Transverse colon (tissue), 4 donors: ENCODE measurements around the gene LTBP2. TPM values are rescaled to one million over a fixed set of nuclear protein-coding genes. Genes with fewer than 3 reads are reported as not detected.
A peak's percentile ranks its signal among the peaks of the same experiment; 100 is the strongest.

Source experiments
- DNase-seq: peaks from one replicate; pipeline ENCODE4 v3.0.0-alpha.2; 2019
- H3K27ac ChIP-seq, 4 donors: fragments of 200-600 bp; sonication (generic); 2 replicates each; pipeline ENCODE4 v1.5.1; 2016 to 2018; ENCODE audit warnings: inconsistent platforms in 4 of 4
- H3K27me3 ChIP-seq: fragments of 200-600 bp; sonication (generic); 2 replicates; pipeline ENCODE4 v1.5.1; 2017; ENCODE audit warnings: inconsistent platforms
- H3K36me3 ChIP-seq, 4 donors: fragments of 200-600 bp; sonication (generic); 2 replicates each; pipeline ENCODE4 v1.5.1; 2017 to 2019; ENCODE audit warnings: inconsistent platforms in 4 of 4
- H3K4me1 ChIP-seq, 4 donors: fragments of 200-600 bp; sonication (generic); 2 replicates each; pipeline ENCODE4 v1.5.1; 2017 to 2020; ENCODE audit warnings: inconsistent platforms in 4 of 4
- H3K4me3 ChIP-seq, 4 donors: fragments of 200-600 bp; sonication (generic); 1 replicate in 1 of 4; 2 replicates in 3 of 4; pipeline versions ENCODE4 v1.5.1 to v1.6.1; 2017 to 2019; ENCODE audit warnings: inconsistent platforms in 4 of 4
- H3K9me3 ChIP-seq, 2 donors: fragments of 200-600 bp; sonication (generic); 2 replicates each; pipeline ENCODE4 v1.5.1; 2017 to 2019; ENCODE audit warnings: inconsistent platforms in 2 of 2
- CTCF ChIP-seq, 5 experiments: fragments of 200-600 bp in 3 of 5; fragments of 450-650 bp in 2 of 5; sonication (generic) in 3 of 5; IDR thresholded peaks; 1 replicate in 2 of 5; 2 replicates in 3 of 5; pipeline ENCODE4 v1.5.1; 2016 to 2017; ENCODE audit warnings: antibody characterized with exemption in 5 of 5, inconsistent platforms in 3 of 5, mild to moderate bottlenecking in 2 of 5, moderate library complexity in 1 of 5
- EP300 ChIP-seq: sonication (generic); formaldehyde crosslinking; IDR thresholded peaks from one replicate; pipeline ENCODE4 v1.6.1; 2017; ENCODE audit warnings: antibody characterized with exemption, low read depth
- POLR2A ChIP-seq: fragments of 450-650 bp; IDR thresholded peaks from one replicate; pipeline ENCODE4 v1.6.1; 2016; ENCODE audit warnings: antibody characterized with exemption, mild to moderate bottlenecking, moderate library complexity
- POLR2AphosphoS5 ChIP-seq, 3 donors: sonication (generic); formaldehyde crosslinking; IDR thresholded peaks; one replicate each; pipeline ENCODE4 v1.6.1; 2016; ENCODE audit warnings: antibody characterized with exemption in 3 of 3
- WGBS, 2 donors: methylation state at CpG; one replicate each; pipeline ENCODE4 v1.1.5; 2018; ENCODE audit warnings: low coverage in 1 of 2; 5-methylcytosine and 5-hydroxymethylcytosine counted together
- in situ Hi-C, 4 donors: fragments of 200-750 bp; cut with MboI; loops; one replicate each; pipeline versions ENCODE4 v1.15.0 to v1.15.1; 2017; ENCODE audit warnings: low sequenced_read_pairs in 3 of 4, low pct_ligation_motif_present in 1 of 4, low pct_unique_long_range_greater_than_20kb in 1 of 4
- intact Hi-C: fragments of 100-400 bp; cut with DNase I; formaldehyde crosslinking; loops from one replicate; pipeline ENCODE4 v1.15.1; 2023; ENCODE audit warnings: low total_unique reads
- total RNA-seq, 4 donors: library from RNA; depleted of rRNA; stranded (reverse); fragments of >200 nt; gene quantifications; one replicate each; pipeline ENCODE4 v1.1.0, GENCODE V29; 2016

LTBP2 gene
- total RNA-seq, 4 donors from 2014 or later = 9.7 to 15.3 (median 11.9) TPM

GRCh38 chr14:74622257-74622656 lies 10.2 kb upstream of the LTBP2 start:
- intact Hi-C loops (no loop called here), in situ Hi-C loops (no loop called here)
- no peaks in the 10 kb centered on the region for H3K36me3 ChIP-seq
- no peaks in the 10 kb centered on the region for H3K9me3 ChIP-seq
- no peak overlapping the region for H3K27ac ChIP-seq
- TF ChIP-seq POLR2A (no peak), EP300 (no peak), POLR2AphosphoS5 (IDR thresholded peaks at IDR 0.05) (no peak), CTCF (IDR thresholded peaks at IDR 0.05) (no peak)
- no peak for DNase-seq
- WGBS, 2 donors = 84 to 93% methylated on average over 3 to 5 of the region's 5 CpGs
- H3K4me3 ChIP-seq = no peak overlapping the region
- no peaks in the 10 kb centered on the region for H3K27me3 ChIP-seq
- H3K4me1 ChIP-seq = peaks cover 0 to 28% (median 20%) of the 10 kb centered on the region in 4 donors

- no peak for TF ChIP-seq CTCF (IDR thresholded peaks at IDR 0.05)
- no peak for TF ChIP-seq POLR2AphosphoS5 (IDR thresholded peaks at IDR 0.05)
- no peak for TF ChIP-seq POLR2A
- TF ChIP-seq EP300 = no peak
- DNase-seq = no peak
- WGBS, 2 donors = 79% methylated on average over 6 of the region's 6 CpGs; no CpG with 5 or more reads in 1 of the 2 donors
- intact Hi-C loops = no loop called here
- Histone ChIP-seq H3K27me3 (no peaks in the 10 kb centered on the region), H3K9me3 (no peaks in the 10 kb centered on the region), H3K4me1 (peaks cover 0 to 28% (median 20%) of the 10 kb centered on the region in 4 donors), H3K4me3 (no peak overlapping the region), H3K27ac (no peak overlapping the region), H3K36me3 (no peaks in the 10 kb centered on the region)
- in situ Hi-C loops = no loop called here
These were observed 9.5 kb upstream of the LTBP2 start for GRCh38 chr14:74621556-74621955.

- TF ChIP-seq EP300 (no peak), POLR2A (no peak), CTCF (IDR thresholded peaks at IDR 0.05) (no peak), POLR2AphosphoS5 (IDR thresholded peaks at IDR 0.05) (no peak)
- intact Hi-C loops = no loop called here
- Histone ChIP-seq H3K27me3 (no peaks in the 10 kb centered on the region), H3K4me3 (no peak overlapping the region), H3K9me3 (no peaks in the 10 kb centered on the region), H3K27ac (no peak overlapping the region), H3K36me3 (no peaks in the 10 kb centered on the region), H3K4me1 (peaks cover 0 to 28% (median 20%) of the 10 kb centered on the region in 4 donors)
- in situ Hi-C loops = no loop called here
- no peak for DNase-seq
- WGBS, 2 donors = 86% methylated on average over 3 of the region's 3 CpGs; no CpG with 5 or more reads in 1 of the 2 donors
These were observed 8.9 kb upstream of the LTBP2 start for GRCh38 chr14:74620923-74621322.

GRCh38 chr14:74620497-74620921 lies 8.5 kb upstream of the LTBP2 start:
- TF ChIP-seq CTCF (IDR thresholded peaks at IDR 0.05) = no peak
- TF ChIP-seq POLR2AphosphoS5 (IDR thresholded peaks at IDR 0.05) = no peak
- no peak for TF ChIP-seq POLR2A
- TF ChIP-seq EP300 = no peak
- peaks cover 0 to 28% (median 20%) of the 10 kb centered on the region in 4 donors for H3K4me1 ChIP-seq
- WGBS, 2 donors = 72% methylated on average over 2 of the region's 2 CpGs; no CpG with 5 or more reads in 1 of the 2 donors
- intact Hi-C loops = no loop called here
- H3K4me3 ChIP-seq = no peak overlapping the region
- in situ Hi-C loops = no loop called here
- no peaks in the 10 kb centered on the region for H3K27me3 ChIP-seq
- no peaks in the 10 kb centered on the region for H3K36me3 ChIP-seq
- H3K27ac ChIP-seq = peak overlapping the region in 3 of 4 donors; percentile 25 to 50 (median 34)
- no peaks in the 10 kb centered on the region for H3K9me3 ChIP-seq
- DNase-seq = no peak
